ENCODE results near the gene BCAP31. TPM values are rescaled to one million over a fixed set of nuclear protein-coding genes. Genes with fewer than 3 reads are reported as not detected.
"Not testable (repeated sequence)": the region's sequence is repeated elsewhere in the genome, so short reads cannot be mapped to it uniquely, and the experiment has no call there.

BCAP31 gene
- total RNA-seq, 3 donors from 2014 or later = 158 to 209 (median 181) TPM

GRCh38 chrX:153714256-153714655, 9.9 kb downstream of the BCAP31 start:
- intact Hi-C loops (cut with DNase I, micrococcal nuclease) = no loop called here

GRCh38 chrX:153709726-153710674, 14.2 kb downstream of the BCAP31 start:
- no peak for ATAC-seq
- TF ChIP-seq CTCF (IDR thresholded peaks at IDR 0.05) = no peak
- no peaks in the 10 kb centered on the region for H3K4me1 ChIP-seq (ENCODE audit: low read depth)
- DNase-seq = peak in 1 of 3 donors; percentile 38
- H3K9me3 ChIP-seq = no peaks in the 10 kb centered on the region
- H3K36me3 ChIP-seq (ENCODE audit: low read depth) = no peaks in the 10 kb centered on the region
- H3K4me3 ChIP-seq = no peak overlapping the region
- intact Hi-C loops (cut with DNase I, micrococcal nuclease) = no loop called here

More at GRCh38 chrX:153714256-153714655, 9.9 kb downstream of the BCAP31 start:
- Histone ChIP-seq H3K9me3 (no peaks in the 10 kb centered on the region), H3K36me3 (ENCODE audit: low read depth) (no peaks in the 10 kb centered on the region), H3K4me1 (ENCODE audit: low read depth) (no peaks in the 10 kb centered on the region), H3K4me3 (no peak overlapping the region)
- TF ChIP-seq CTCF (IDR thresholded peaks at IDR 0.05) = no peak
- ATAC-seq (no peak), DNase-seq (no peak)

- H3K4me3 ChIP-seq = no peak overlapping the region
- H3K9me3 ChIP-seq = no peaks in the 10 kb centered on the region
- no peaks in the 10 kb centered on the region for H3K4me1 ChIP-seq (ENCODE audit: low read depth)
- no peaks in the 10 kb centered on the region for H3K36me3 ChIP-seq (ENCODE audit: low read depth)
- ATAC-seq (peak; percentile 94), DNase-seq (peak; percentile 78 to 87 (median 81))
- intact Hi-C loops (cut with DNase I, micrococcal nuclease) = no loop called here
- peak; percentile 43 for TF ChIP-seq CTCF (IDR thresholded peaks at IDR 0.05)
Observed at GRCh38 chrX:153708415-153708814, 15.8 kb downstream of the BCAP31 start.

GRCh38 chrX:153707406-153707805, 16.8 kb downstream of the BCAP31 start:
- no peaks in the 10 kb centered on the region for H3K36me3 ChIP-seq (ENCODE audit: low read depth)

GRCh38 chrX:153706799-153707198, 17.4 kb downstream of the BCAP31 start:
- no peaks in the 10 kb centered on the region for H3K9me3 ChIP-seq
- intact Hi-C loops (cut with DNase I, micrococcal nuclease) = no loop called here
- DNase-seq = peak in 1 of 3 donors; percentile 14
- no peaks in the 10 kb centered on the region for H3K4me1 ChIP-seq (ENCODE audit: low read depth)
- no peak for ATAC-seq
- no peak overlapping the region for H3K4me3 ChIP-seq
- no peaks in the 10 kb centered on the region for H3K36me3 ChIP-seq (ENCODE audit: low read depth)
- TF ChIP-seq CTCF (IDR thresholded peaks at IDR 0.05) = no peak

More at GRCh38 chrX:153707406-153707805, 16.8 kb downstream of the BCAP31 start:
- no peaks in the 10 kb centered on the region for H3K9me3 ChIP-seq
- intact Hi-C loops (cut with DNase I, micrococcal nuclease) = no loop called here
- no peaks in the 10 kb centered on the region for H3K4me1 ChIP-seq (ENCODE audit: low read depth)
- no peak for TF ChIP-seq CTCF (IDR thresholded peaks at IDR 0.05)
- DNase-seq (no peak), ATAC-seq (no peak)
- H3K4me3 ChIP-seq = no peak overlapping the region

- DNase-seq = peak in 1 of 3 donors; percentile 40
- H3K4me3 ChIP-seq; intact Hi-C loops (cut with DNase I, micrococcal nuclease); H3K36me3 ChIP-seq (ENCODE audit: low read depth); H3K4me1 ChIP-seq (ENCODE audit: low read depth); H3K9me3 ChIP-seq; ATAC-seq: not testable (repeated sequence)
Observed at GRCh38 chrX:153705403-153706060, 18.7 kb downstream of the BCAP31 start.

GRCh38 chrX:153704631-153705402, 19.4 kb downstream of the BCAP31 start:
- H3K4me3 ChIP-seq; H3K36me3 ChIP-seq (ENCODE audit: low read depth); H3K4me1 ChIP-seq (ENCODE audit: low read depth); intact Hi-C loops (cut with DNase I, micrococcal nuclease); DNase-seq; H3K9me3 ChIP-seq; ATAC-seq: not testable (repeated sequence)
